ENCODE data around the gene ARHGEF2. TPM values are rescaled to one million over a fixed set of nuclear protein-coding genes. Genes with fewer than 3 reads are reported as not detected.

ARHGEF2 gene
- total RNA-seq: 189 and 198 TPM in 2 replicates

- peak within 1 kb of the TSS; percentile 92 for H3K27ac Mint-ChIP-seq
- H3K27me3 Mint-ChIP-seq: no peaks in the 10 kb centered on the region
- peaks cover 70% of the 10 kb centered on the region for H3K4me1 Mint-ChIP-seq
- peak; percentile 94 for DNase-seq
- intact Hi-C loops (cut with micrococcal nuclease): loop anchor here (5.0 kb wide), 1 partner anchor 121 kb away; the partner anchor contains the start of genes GON4L and SYT11
- H3K9me3 Mint-ChIP-seq: no peaks in the 10 kb centered on the region
- peaks cover 46% of the 10 kb centered on the region for H3K36me3 Mint-ChIP-seq (ENCODE audit: low read depth)
- H3K4me3 Mint-ChIP-seq: peak within 1 kb of the TSS; percentile 99
Measured at GRCh38 chr1:155978325-155978972, at the start of gene ARHGEF2. Gene ARHGEF2, minus strand, starts transcription at chr1:155978547. Its CDS starts 120 bp downstream, at chr1:155978427.

DNA sequence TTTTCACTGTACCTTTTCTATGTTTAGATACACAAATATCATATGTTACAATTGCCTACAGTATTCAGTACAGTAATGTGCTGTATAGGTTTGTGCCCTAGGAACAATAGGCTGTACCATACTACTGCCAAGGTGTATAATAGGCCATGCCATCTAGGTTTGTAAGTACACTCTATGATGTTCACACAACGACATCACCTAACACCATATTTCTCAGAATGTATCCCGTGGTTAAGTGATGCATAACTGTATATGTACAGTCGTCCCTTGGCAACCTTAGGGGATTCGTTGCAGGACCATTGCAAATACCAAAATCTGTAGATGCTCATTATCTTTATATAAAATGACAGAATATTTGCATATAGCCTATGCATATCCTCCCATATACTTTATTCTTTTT lies 48.2 kb upstream of the ARHGEF2 start:
- no peak for DNase-seq
- Mint-ChIP-seq H3K9me3 (no peaks in the 10 kb centered on the region), H3K4me1 (peaks cover 8% of the 10 kb centered on the region), H3K27ac (no peak overlapping the region), H3K27me3 (peaks cover 4% of the 10 kb centered on the region), H3K36me3 (ENCODE audit: low read depth) (no peaks in the 10 kb centered on the region), H3K4me3 (no peak overlapping the region)
- intact Hi-C loops (cut with micrococcal nuclease): loop anchor here (1.0 kb wide), 1 partner anchor 40 kb away; no protein-coding TSS in a partner anchor

- Mint-ChIP-seq H3K4me1 (peaks cover 10% of the 10 kb centered on the region), H3K36me3 (ENCODE audit: low read depth) (no peaks in the 10 kb centered on the region), H3K9me3 (no peaks in the 10 kb centered on the region), H3K27me3 (peaks cover 4% of the 10 kb centered on the region), H3K4me3 (no peak overlapping the region), H3K27ac (no peak overlapping the region)
- intact Hi-C loops (cut with micrococcal nuclease): loop anchor here (1.0 kb wide), 1 partner anchor 40 kb away; no protein-coding TSS in a partner anchor
- peak; percentile 79 for DNase-seq
Measured at GRCh38 chr1:156025876-156026275, 47.5 kb upstream of the ARHGEF2 start.

DNA sequence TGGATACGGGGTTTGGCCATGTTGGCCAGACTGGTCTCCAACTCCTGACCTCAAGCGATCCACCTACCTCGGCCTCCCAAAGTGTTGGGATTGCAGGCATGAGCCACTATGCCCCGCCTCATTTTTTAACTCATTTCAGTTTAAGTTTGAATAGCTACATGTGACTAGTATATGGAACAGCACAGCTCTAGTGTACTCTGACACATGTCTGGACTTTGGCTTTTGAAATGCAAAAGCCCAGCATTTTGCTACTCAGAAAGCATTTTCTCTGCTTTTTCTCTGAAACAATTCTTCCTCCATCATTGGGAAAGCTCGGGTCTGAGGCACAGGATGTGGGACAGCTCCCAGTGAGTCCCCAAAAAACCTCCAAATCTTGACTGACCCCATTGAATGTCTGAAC lies 46.5 kb upstream of the ARHGEF2 start:
- H3K9me3 Mint-ChIP-seq: no peaks in the 10 kb centered on the region
- peaks cover 4% of the 10 kb centered on the region for H3K27me3 Mint-ChIP-seq
- H3K4me1 Mint-ChIP-seq: peaks cover 17% of the 10 kb centered on the region
- peaks cover 7% of the 10 kb centered on the region for H3K36me3 Mint-ChIP-seq (ENCODE audit: low read depth)
- DNase-seq: no peak
- no peak overlapping the region for H3K27ac Mint-ChIP-seq
- no peak overlapping the region for H3K4me3 Mint-ChIP-seq
- intact Hi-C loops (cut with micrococcal nuclease): no loop called here

GRCh38 chr1:156021954-156022353 lies 43.6 kb upstream of the ARHGEF2 start:
- DNase-seq: no peak
- peaks cover 4% of the 10 kb centered on the region for H3K27me3 Mint-ChIP-seq
- H3K4me1 Mint-ChIP-seq: peaks cover 29% of the 10 kb centered on the region
- H3K4me3 Mint-ChIP-seq: no peak overlapping the region
- H3K9me3 Mint-ChIP-seq: no peaks in the 10 kb centered on the region
- H3K27ac Mint-ChIP-seq: no peak overlapping the region
- peaks cover 24% of the 10 kb centered on the region for H3K36me3 Mint-ChIP-seq (ENCODE audit: low read depth)
- intact Hi-C loops (cut with micrococcal nuclease): loop anchor here (1.0 to 2.0 kb wide), 2 partner anchors 17 to 31 kb away; partner anchors contain the start of gene UBQLN4

- no peak for DNase-seq
- intact Hi-C loops (cut with micrococcal nuclease): loop anchor here (1.0 to 2.0 kb wide), 2 partner anchors 16 to 32 kb away; partner anchors contain the start of gene UBQLN4
- Mint-ChIP-seq H3K36me3 (ENCODE audit: low read depth) (peaks cover 29% of the 10 kb centered on the region), H3K27me3 (peaks cover 4% of the 10 kb centered on the region), H3K27ac (peak overlapping the region; percentile 93), H3K9me3 (no peaks in the 10 kb centered on the region), H3K4me3 (peak overlapping the region; percentile 92), H3K4me1 (peaks cover 30% of the 10 kb centered on the region)
Measured at GRCh38 chr1:156021093-156021428, 42.7 kb upstream of the ARHGEF2 start.

DNA sequence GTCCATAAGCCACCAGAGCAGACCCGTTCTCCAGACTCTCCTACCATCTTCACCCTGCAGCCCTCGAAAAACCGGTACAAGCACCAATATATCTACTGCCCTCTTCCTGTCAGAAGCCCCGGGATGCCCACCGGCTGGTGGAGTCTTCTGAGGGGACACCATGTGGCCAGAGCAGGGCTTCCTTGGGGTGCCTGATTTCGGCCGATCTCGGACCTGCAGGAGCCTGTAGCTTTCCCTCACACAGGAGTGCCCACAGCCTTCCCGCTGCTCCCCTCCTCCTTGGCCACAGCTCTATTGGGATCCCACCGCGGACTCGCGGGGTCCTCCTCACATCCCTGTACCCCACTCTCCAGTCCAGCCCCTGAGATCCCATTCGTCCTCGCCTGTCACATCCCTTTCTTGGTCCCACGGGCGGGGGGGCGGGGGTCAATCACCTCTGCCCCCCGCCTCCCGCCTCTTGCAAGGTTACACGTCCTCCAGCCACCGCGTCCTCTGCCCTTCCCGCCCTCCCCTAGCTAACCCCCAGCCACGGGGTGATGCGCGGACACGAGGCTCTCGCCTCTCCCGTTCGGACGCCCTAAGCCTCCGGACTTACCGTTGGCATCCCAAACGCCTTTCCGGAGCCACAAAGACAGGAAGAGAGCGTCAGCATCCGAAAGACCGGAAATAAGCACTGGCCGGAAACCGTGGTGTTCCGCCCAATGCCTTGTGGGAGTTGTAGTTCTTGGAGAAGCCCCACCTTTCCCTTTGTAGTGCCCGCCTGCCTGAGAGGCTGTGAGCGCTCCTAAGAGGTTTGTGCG lies 42.1 kb upstream of the ARHGEF2 start, which contains the start of gene SSR2:
Gene SSR2, minus strand, starts transcription at position 659 of the 800 bp plus-strand sequence. CDS start 784 bp downstream, outside the sequence.
- Mint-ChIP-seq H3K4me3 (peak within 1 kb of the TSS; percentile 92), H3K4me1 (peaks cover 27% of the 10 kb centered on the region), H3K9me3 (no peaks in the 10 kb centered on the region), H3K36me3 (ENCODE audit: low read depth) (peaks cover 29% of the 10 kb centered on the region), H3K27ac (peak within 1 kb of the TSS; percentile 93), H3K27me3 (peaks cover 4% of the 10 kb centered on the region)
- intact Hi-C loops (cut with micrococcal nuclease): loop anchor here (1.0 to 2.0 kb wide), 2 partner anchors 16 to 33 kb away; partner anchors contain the start of gene UBQLN4
- DNase-seq: peak; percentile 97

DNA sequence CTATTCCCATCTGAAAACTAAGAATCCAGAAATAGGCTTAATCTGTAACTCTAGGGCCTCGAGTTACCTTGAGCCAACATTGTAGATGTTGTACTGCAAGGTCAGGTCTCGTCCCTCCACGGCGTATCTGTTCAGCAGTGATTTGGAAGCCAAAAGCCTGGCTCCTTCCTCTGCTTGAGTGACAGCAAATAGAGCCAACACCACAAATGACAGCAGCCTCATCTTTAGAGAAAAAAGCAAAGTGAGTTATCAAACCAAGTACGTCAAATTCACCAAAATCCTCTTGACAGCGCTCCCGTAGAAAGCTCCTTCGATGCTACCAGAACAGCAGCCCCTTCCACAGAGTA lies 41.6 kb upstream of the ARHGEF2 start:
- intact Hi-C loops (cut with micrococcal nuclease): loop anchor here (2.0 kb wide), 1 partner anchor 15 kb away; no protein-coding TSS in a partner anchor
- Mint-ChIP-seq H3K9me3 (no peaks in the 10 kb centered on the region), H3K36me3 (ENCODE audit: low read depth) (peaks cover 31% of the 10 kb centered on the region), H3K4me1 (peaks cover 24% of the 10 kb centered on the region), H3K27ac (peak overlapping the region; percentile 93), H3K4me3 (peak overlapping the region; percentile 92), H3K27me3 (peaks cover under 1% of the 10 kb centered on the region)
- no peak for DNase-seq

DNA sequence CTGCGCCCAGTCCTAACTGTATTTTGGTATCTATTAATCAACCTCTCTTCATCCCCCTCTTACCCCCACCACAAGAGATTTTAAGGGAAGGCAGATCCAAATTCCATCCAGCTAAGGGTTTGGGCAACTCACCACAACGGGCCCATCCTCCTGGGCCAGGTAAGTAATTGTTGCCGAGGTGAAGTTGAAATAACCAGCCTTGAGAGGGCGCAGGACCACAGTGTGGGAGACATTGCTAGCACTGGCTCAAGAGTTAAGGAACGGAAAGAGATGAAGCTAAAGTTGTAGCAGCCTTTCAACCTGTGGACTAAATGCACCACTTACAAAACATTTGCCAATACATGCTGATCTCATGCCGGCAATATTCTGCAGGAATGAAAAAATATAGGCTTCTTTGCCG lies 36.5 kb upstream of the ARHGEF2 start:
- no peak for DNase-seq
- intact Hi-C loops (cut with micrococcal nuclease): no loop called here
- Mint-ChIP-seq H3K4me1 (peaks cover 31% of the 10 kb centered on the region), H3K27ac (no peak overlapping the region), H3K27me3 (no peaks in the 10 kb centered on the region), H3K36me3 (ENCODE audit: low read depth) (peaks cover 60% of the 10 kb centered on the region), H3K4me3 (no peak overlapping the region), H3K9me3 (no peaks in the 10 kb centered on the region)

GRCh38 chr1:156012051-156012817 lies 33.9 kb upstream of the ARHGEF2 start:
- Mint-ChIP-seq H3K36me3 (ENCODE audit: low read depth) (peaks cover 58% of the 10 kb centered on the region), H3K27ac (no peak overlapping the region), H3K27me3 (no peaks in the 10 kb centered on the region), H3K4me1 (peaks cover 28% of the 10 kb centered on the region), H3K9me3 (no peaks in the 10 kb centered on the region), H3K4me3 (no peak overlapping the region)
- intact Hi-C loops (cut with micrococcal nuclease): no loop called here
- no peak for DNase-seq

GRCh38 chr1:156009404-156009803 lies 31.1 kb upstream of the ARHGEF2 start:
- H3K9me3 Mint-ChIP-seq: no peaks in the 10 kb centered on the region
- H3K27ac Mint-ChIP-seq: no peak overlapping the region
- H3K27me3 Mint-ChIP-seq: no peaks in the 10 kb centered on the region
- DNase-seq: no peak
- H3K4me1 Mint-ChIP-seq: peaks cover 36% of the 10 kb centered on the region
- no peak overlapping the region for H3K4me3 Mint-ChIP-seq
- intact Hi-C loops (cut with micrococcal nuclease): loop anchor here (10.0 kb wide), 1 partner anchor 45 kb away; the partner anchor contains the start of genes LAMTOR2 and UBQLN4
- peaks cover 48% of the 10 kb centered on the region for H3K36me3 Mint-ChIP-seq (ENCODE audit: low read depth)

DNA sequence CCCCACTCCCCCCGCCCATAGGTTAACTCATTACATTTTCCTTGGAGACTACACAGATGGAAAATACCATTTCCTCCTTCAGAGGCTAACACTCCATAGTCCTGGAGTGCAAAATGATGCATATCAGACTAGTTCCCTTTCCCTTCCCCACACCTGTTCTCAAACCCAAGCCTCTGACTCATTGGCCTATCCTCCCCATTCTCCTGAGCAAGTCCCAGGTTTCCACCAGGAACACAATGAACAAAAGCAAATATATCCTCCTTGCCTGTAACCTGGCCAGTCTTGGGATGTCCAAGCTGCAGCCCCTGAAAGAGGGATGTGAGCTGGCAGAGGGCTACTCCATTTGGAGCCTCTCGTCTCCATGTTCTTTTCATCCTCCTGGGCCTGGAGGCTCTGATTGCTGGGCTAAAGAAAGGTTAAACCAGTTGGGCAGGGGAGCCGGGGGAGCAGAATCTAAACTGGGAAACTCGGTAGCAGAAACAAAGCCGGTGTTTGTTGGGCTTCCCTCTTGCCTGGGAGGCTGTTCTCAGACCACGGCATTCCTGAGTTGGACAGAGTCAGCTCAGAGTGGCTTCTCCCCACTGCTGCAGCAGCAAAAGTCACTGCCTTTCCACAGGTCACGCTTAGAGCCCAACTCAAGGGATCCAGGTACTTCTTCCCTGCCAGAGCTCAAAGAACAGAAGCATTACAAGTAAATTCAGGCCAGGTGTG lies 28.5 kb upstream of the ARHGEF2 start:
- Mint-ChIP-seq H3K4me3 (no peak overlapping the region), H3K27ac (no peak overlapping the region), H3K4me1 (peaks cover 38% of the 10 kb centered on the region), H3K9me3 (no peaks in the 10 kb centered on the region), H3K36me3 (ENCODE audit: low read depth) (peaks cover 34% of the 10 kb centered on the region), H3K27me3 (no peaks in the 10 kb centered on the region)
- no peak for DNase-seq
- intact Hi-C loops (cut with micrococcal nuclease): loop anchor here (10.0 kb wide), 1 partner anchor 48 kb away; the partner anchor contains the start of genes LAMTOR2 and UBQLN4
